ENCODE measurements around the gene ADIPOR2.

ADIPOR2 gene

GRCh38 chr12:1690578-1691122, at the start of gene ADIPOR2:
Gene ADIPOR2 (plus strand): TSS chr12:1691070. CDS start chr12:1754344, 63,274 bp downstream.
- DNase-seq (ENCODE audit: low read depth in 2 of 3, low spot score in 1 of 3), result peak; percentile 86 to 93 (median 91)

- no peak for DNase-seq (ENCODE audit: low read depth in 2 of 3, low spot score in 1 of 3)
These were observed 48.4 kb upstream of the ADIPOR2 start for GRCh38 chr12:1642513-1642912.

GRCh38 chr12:1643043-1643442, 47.8 kb upstream of the ADIPOR2 start:
- DNase-seq (ENCODE audit: low read depth in 2 of 3, low spot score in 1 of 3), result no peak

GRCh38 chr12:1643905-1644533, 46.9 kb upstream of the ADIPOR2 start:
- no peak for DNase-seq (ENCODE audit: low read depth in 2 of 3, low spot score in 1 of 3)

GRCh38 chr12:1644534-1645438, 46.1 kb upstream of the ADIPOR2 start:
- DNase-seq (ENCODE audit: low read depth in 2 of 3, low spot score in 1 of 3), result no peak

- no peak for DNase-seq (ENCODE audit: low read depth in 2 of 3, low spot score in 1 of 3)
These were observed 45.1 kb upstream of the ADIPOR2 start for GRCh38 chr12:1645819-1646218.

- DNase-seq (ENCODE audit: low read depth in 2 of 3, low spot score in 1 of 3), result no peak
These were observed 44.1 kb upstream of the ADIPOR2 start for GRCh38 chr12:1646569-1647284.

- DNase-seq (ENCODE audit: low read depth in 2 of 3, low spot score in 1 of 3), result no peak
These were observed 43.6 kb upstream of the ADIPOR2 start for GRCh38 chr12:1647285-1647669.

- no peak for DNase-seq (ENCODE audit: low read depth in 2 of 3, low spot score in 1 of 3)
These were observed 40.5 kb upstream of the ADIPOR2 start for GRCh38 chr12:1650260-1650977.

GRCh38 chr12:1650978-1651361, 39.9 kb upstream of the ADIPOR2 start:
- DNase-seq (ENCODE audit: low read depth in 2 of 3, low spot score in 1 of 3), result no peak

GRCh38 chr12:1651946-1652345, 38.9 kb upstream of the ADIPOR2 start:
- no peak for DNase-seq (ENCODE audit: low read depth in 2 of 3, low spot score in 1 of 3)

- DNase-seq (ENCODE audit: low read depth in 2 of 3, low spot score in 1 of 3), result no peak
These were observed 35.6 kb upstream of the ADIPOR2 start for GRCh38 chr12:1655225-1655788.

- DNase-seq (ENCODE audit: low read depth in 2 of 3, low spot score in 1 of 3), result no peak
These were observed 34.0 kb upstream of the ADIPOR2 start for GRCh38 chr12:1656902-1657301.

GRCh38 chr12:1657688-1658087, 33.2 kb upstream of the ADIPOR2 start:
- no peak for DNase-seq (ENCODE audit: low read depth in 2 of 3, low spot score in 1 of 3)

- peak in 2 of 3 donors; percentile 21 to 25 for DNase-seq (ENCODE audit: low read depth in 2 of 3, low spot score in 1 of 3)
These were observed 30.3 kb upstream of the ADIPOR2 start for GRCh38 chr12:1660304-1661187.

- peak; percentile 60 to 75 (median 69) for DNase-seq (ENCODE audit: low read depth in 2 of 3, low spot score in 1 of 3)
These were observed 29.1 kb upstream of the ADIPOR2 start for GRCh38 chr12:1661553-1662335.

- DNase-seq (ENCODE audit: low read depth in 2 of 3, low spot score in 1 of 3), result no peak
These were observed 28.0 kb upstream of the ADIPOR2 start for GRCh38 chr12:1662761-1663439.

GRCh38 chr12:1663440-1664132, 27.3 kb upstream of the ADIPOR2 start:
- no peak for DNase-seq (ENCODE audit: low read depth in 2 of 3, low spot score in 1 of 3)

Measured in stimulated activated CD4-positive, alpha-beta T cell treated with anti-CD3 and anti-CD28 coated beads, Interleukin-12 subunit alpha, Interleukin-12 subunit beta, amount 100 ng/mL, for 48 hours (primary cell).